ENCODE results near the gene STMN1. TPM values are rescaled to one million over a fixed set of nuclear protein-coding genes. Genes with fewer than 3 reads are reported as not detected.

Gene STMN1
- 182 to 221 TPM (median 204 TPM) in 5 replicates for total RNA-seq (2022; extraction: Qiagen RNA extraction; ENCODE audit: low read depth)

DNA sequence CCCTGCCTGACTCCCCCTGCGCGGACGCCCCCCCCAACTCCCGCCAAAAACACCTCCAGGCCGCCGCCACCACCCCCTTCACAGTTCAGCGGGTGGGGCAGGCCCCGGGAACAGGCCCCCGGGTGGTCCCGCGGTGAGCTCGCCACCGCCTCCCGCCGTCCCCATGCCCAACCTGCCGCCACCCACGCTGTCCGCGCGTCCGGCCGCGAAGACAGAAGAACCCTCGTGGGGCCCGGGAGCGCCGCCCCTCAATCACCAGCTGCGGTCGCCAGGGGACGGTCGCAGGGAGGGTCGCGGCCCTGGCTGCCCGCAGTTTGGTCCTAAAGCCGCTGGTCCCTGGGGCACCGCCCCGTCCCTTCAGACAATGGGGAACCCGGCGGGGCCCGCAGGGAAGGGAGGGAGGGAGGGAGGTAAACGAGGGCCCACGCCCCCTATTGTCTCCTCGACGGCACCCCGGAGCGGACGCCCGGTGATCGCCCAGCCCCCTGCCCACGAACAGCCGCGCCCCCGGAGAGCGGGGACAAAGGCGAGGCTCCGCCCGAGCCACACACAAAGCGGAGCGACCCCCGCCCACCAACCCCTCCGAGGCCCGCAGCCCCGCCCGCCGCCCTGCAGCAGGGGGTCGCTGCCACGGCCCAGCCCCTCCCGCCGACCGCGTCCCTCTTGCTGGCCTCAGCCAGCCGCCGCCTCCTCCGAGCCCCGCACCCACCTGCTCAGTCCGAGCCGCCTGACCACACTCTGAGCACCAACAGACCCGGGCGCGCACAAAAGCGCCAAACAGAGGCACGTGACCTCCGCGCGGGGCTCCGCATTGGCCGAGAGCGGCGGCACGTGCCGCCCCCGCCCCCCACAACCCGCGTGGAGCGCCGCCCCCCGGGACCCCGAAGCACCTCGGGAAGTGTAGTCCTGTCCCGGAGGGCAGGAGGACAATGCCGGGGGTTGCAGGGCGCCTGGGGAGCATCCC, at the start of gene STMN1:
Gene STMN1, minus strand, starts transcription at position 740 of the 964 bp plus-strand sequence. CDS start 1,743 bp downstream, outside the sequence.

DNA sequence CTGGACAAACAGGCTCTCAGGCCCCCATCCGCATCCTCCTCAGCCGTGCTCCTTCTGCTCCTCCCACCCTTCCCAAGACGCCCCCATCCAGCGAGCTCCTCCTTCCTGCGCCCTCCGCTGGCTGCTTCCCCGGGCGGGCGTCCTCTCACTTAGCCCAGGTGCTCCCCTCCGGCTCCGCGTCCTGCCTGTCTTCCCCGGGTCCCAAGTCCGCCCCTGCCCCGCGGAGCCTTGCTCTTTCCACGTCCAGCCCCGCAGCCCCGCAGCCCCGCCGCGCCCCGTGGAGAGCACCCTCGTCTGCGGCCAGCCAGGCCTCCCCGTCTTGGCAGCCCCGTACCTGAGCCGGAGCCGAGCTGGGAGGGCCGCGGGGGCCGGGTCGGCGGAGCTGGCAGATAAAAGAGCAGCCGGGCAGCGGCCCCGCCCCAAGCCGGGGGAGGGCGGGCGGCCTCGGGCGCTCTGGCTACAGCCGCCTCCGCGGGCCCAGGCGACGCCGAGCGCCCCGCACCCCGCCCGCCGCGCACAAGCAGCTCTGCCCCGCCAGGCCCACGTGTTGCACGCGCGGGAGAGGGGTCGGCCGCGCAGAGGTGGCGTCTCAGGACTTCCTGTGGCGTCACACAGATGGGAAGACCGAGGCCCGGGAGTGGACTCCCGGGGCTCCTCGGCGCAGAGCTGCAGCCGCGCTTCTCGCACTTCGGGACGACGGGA, 30.9 kb downstream of the STMN1 start, which contains the start of gene PAQR7:
Gene PAQR7, minus strand, starts transcription at position 555 of the 702 bp plus-strand sequence. CDS start 11,869 bp downstream, outside the sequence.

DNA sequence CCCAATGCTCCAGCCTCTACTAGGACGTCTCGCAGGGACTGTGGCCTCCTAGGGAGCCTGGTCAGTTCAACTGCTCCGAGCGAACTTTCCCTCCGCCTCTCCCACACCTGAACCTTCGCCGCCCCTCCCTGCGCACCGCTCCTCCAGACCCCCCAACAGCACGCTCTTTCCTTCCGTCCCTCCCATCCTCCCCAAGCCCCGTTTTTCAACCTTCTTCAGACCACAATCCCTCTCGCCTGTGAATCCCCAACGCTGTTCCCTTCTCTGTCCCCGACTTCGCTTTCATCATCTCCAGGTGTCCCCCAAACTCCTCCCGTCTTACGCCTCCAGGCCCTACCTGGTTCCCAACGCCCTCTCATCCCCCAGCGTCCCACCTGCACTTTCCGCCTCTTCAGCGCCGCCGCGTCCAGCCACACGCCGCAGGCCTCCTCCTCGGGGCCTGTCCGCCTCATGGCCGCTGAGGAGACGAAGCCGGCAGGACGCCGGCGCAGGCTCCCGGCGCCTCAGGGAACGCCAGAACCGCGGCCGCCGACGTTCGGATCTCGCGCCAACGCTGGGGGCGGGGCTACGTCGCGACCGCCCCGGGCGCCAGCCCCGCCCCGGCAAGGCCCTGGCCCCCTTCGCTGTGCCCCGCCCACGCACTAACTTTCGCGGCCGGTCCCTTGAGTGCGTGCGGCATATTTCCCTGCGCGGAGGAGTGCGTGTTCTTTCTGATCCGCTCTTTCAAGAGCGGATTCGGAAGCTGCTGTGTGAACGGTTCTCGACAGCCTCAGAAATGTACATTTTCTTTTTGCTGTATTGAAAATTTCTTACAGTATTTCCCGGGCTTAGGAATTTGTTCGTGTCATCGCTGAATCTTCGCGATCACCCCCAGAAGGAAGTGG, 47.1 kb downstream of the STMN1 start, which contains the start of gene AUNIP:
Gene AUNIP, minus strand, starts transcription at position 552 of the 884 bp plus-strand sequence. Its CDS starts 100 bp downstream, at position 452.

Other genes starting within 250 kb of the STMN1 start
- 52.6 to 65.5 TPM (median 56.6 TPM) in 5 replicates for gene SELENON, start 106.2 kb downstream of the STMN1 start, total RNA-seq (2022; extraction: Qiagen RNA extraction; ENCODE audit: low read depth)
- 20.6 to 24.0 TPM (median 23.4 TPM) in 5 replicates for gene MTFR1L, start 86.5 kb downstream of the STMN1 start, total RNA-seq (2022; extraction: Qiagen RNA extraction; ENCODE audit: low read depth)
- 5.8 to 7.8 TPM (median 6.4 TPM) in 5 replicates for gene AUNIP, start 47.0 kb downstream of the STMN1 start, total RNA-seq (2022; extraction: Qiagen RNA extraction; ENCODE audit: low read depth)
- 2.5 to 3.7 TPM (median 3.0 TPM) in 5 replicates for gene PAQR7, start 30.7 kb downstream of the STMN1 start, total RNA-seq (2022; extraction: Qiagen RNA extraction; ENCODE audit: low read depth)
- 6.1 to 7.9 TPM (median 6.8 TPM) in 5 replicates for gene PAFAH2, start 91.6 kb upstream of the STMN1 start, total RNA-seq (2022; extraction: Qiagen RNA extraction; ENCODE audit: low read depth)
- gene EXTL1, start 115.4 kb upstream of the STMN1 start, total RNA-seq (2022; extraction: Qiagen RNA extraction; ENCODE audit: low read depth), result not detected in 5 replicates
- gene SLC30A2, start 139.7 kb upstream of the STMN1 start, total RNA-seq (2022; extraction: Qiagen RNA extraction; ENCODE audit: low read depth), result 0.08 to 0.13 TPM in 2 of 5 replicates, not detected in the others
- 0.07 to 0.08 TPM in 2 of 5 replicates, not detected in the others for gene TRIM63, start 161.2 kb upstream of the STMN1 start, total RNA-seq (2022; extraction: Qiagen RNA extraction; ENCODE audit: low read depth)
- gene PDIK1L, start 205.4 kb upstream of the STMN1 start, total RNA-seq (2022; extraction: Qiagen RNA extraction; ENCODE audit: low read depth), result 0.73 to 2.3 TPM (median 1.9 TPM) in 5 replicates